Measurements from ENCODE around the gene SLC47A1.
"Not testable (repeated sequence)": the region's sequence is repeated elsewhere in the genome, so short reads cannot be mapped to it uniquely, and the experiment has no call there.

SLC47A1 gene

GRCh38 chr17:19533718-19534561 lies at the start of gene SLC47A1:
Gene SLC47A1, plus strand, starts transcription at chr17:19533854. Its CDS starts 86 bp downstream, at chr17:19533940.
- peak in 1 of 2 donors; percentile 15 for DNase-seq (ENCODE audit: low read depth in 2 of 2)

- no peak for DNase-seq (ENCODE audit: low read depth in 2 of 2)
Measured at GRCh38 chr17:19485800-19486340, 47.8 kb upstream of the SLC47A1 start.

GRCh38 chr17:19486351-19487023 lies 47.2 kb upstream of the SLC47A1 start:
- DNase-seq (ENCODE audit: low read depth in 2 of 2) = no peak

- no peak for DNase-seq (ENCODE audit: low read depth in 2 of 2)
Measured at GRCh38 chr17:19487024-19487600, 46.5 kb upstream of the SLC47A1 start.

GRCh38 chr17:19492141-19492540 lies 41.5 kb upstream of the SLC47A1 start:
- DNase-seq (ENCODE audit: low read depth in 2 of 2) = no peak

- DNase-seq (ENCODE audit: low read depth in 2 of 2) = no peak
Measured at GRCh38 chr17:19494961-19495806, 38.5 kb upstream of the SLC47A1 start.

DNA sequence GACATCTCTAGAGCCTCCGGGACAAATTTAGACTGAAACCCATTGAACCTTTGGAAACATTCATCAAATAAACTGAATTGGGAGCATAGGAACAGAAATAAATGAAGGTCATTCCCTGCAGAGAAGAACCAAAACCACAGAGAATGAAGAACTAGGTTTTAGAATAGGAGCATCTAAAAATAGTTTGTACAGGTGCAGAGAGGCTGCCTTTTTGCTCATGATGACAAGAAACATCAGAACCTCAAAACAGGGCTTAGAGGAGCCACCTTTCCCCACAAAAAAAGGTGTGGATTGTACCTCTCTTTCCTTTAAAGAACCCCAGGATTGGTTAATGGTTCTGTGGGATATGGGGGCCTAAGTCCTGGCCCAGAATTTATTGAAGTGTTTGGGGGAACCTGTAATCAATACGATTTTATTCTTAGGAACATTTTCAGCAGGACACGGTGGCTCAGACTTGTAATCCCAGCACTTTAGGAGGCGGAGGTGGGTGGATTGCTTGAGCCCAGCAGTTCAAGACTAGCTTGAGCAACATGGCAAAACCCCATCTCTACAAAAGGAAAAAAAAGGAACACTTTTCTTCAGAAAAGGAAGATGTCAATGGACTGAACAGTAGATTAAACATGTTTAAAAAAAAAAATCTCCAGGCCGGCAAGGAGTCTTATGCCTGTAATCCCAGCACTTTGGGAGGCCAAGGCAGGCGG lies 37.7 kb upstream of the SLC47A1 start:
- no peak for DNase-seq (ENCODE audit: low read depth in 2 of 2)

- DNase-seq (ENCODE audit: low read depth in 2 of 2) = no peak
Measured at GRCh38 chr17:19497624-19498023, 36.0 kb upstream of the SLC47A1 start.

DNA sequence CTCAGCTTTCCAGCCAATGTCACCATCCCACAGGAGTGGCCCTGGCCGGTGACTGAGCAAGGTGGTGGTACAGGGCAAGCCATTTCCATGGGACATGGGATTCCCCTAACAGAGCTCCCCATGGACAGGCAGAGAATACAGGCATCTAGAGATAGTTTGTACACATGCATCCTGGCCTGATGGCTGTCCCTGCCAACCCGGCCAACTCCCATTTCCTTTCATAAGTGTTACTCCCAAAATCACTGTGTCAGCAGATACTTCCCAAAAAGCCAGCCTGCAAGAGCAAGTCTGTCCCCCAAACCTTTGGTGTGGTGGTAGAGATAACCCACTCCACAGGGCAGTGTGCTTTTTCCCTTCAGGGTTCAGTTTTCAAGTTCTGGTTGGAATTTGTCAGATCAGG lies 32.4 kb upstream of the SLC47A1 start:
- DNase-seq (ENCODE audit: low read depth in 2 of 2) = no peak

GRCh38 chr17:19502517-19502916 lies 31.1 kb upstream of the SLC47A1 start:
- DNase-seq (ENCODE audit: low read depth in 2 of 2) = peak; percentile 10 to 24

DNA sequence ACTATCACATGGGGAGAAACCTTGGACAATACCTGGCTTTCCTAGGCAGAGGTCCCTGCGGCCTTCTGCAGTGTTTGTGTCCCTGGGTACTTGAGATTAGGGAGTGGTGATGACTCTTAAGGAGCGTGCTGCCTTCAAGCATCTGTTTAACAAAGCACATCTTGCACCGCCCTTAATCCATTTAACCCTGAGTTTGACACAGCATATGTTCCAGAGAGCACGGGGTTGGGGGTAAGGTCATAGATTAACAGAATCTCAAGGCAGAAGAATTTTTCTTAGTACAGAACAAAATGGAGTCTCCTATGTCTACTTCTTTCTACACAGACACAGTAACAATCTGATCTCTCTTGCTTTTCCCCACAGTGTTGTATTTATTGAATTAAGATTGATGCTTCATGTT lies 28.1 kb upstream of the SLC47A1 start:
- DNase-seq (ENCODE audit: low read depth in 2 of 2) = not testable (repeated sequence)

- peak; percentile 63 to 78 for DNase-seq (ENCODE audit: low read depth in 2 of 2)
Measured at GRCh38 chr17:19507775-19508576, 25.7 kb upstream of the SLC47A1 start.

DNA sequence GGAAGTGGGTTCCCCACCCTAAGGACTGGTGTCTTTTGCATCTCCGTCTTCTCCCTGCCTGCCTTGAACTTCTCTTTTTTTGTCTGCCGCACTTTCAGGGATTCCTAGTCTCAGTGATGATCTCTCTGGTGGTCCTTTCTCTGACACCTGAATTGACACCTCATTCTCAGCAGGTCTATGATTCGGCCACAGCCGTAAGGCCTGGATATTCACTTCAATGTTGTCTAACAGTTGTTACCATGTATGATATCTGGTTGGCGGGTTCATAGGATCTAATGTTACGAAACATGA lies 25.1 kb upstream of the SLC47A1 start:
- no peak for DNase-seq (ENCODE audit: low read depth in 2 of 2)

GRCh38 chr17:19509281-19509852 lies 24.3 kb upstream of the SLC47A1 start:
- not testable (repeated sequence) for DNase-seq (ENCODE audit: low read depth in 2 of 2)

DNA sequence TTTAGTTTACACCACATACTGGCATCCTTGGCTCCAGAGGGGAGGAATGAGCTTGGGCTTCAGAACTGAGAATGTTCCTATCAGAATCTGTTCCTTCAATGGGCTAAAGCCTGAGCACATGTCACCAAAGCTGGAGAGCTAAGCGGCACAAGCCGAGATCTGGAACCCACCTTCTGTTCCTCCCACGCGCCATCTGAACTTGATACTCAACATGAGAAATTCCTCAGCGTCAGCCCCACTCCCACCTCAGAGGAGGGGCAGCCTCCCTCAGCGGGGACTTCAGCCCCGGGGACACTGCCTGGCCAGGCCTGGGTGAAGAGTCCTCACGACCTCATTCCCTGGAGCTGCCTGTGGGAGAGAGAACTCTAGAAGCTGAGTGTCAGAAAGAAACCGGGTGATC lies 22.8 kb upstream of the SLC47A1 start:
- DNase-seq (ENCODE audit: low read depth in 2 of 2) = no peak

GRCh38 chr17:19513897-19514488 lies 19.7 kb upstream of the SLC47A1 start:
- DNase-seq (ENCODE audit: low read depth in 2 of 2) = peak; percentile 56 to 60

DNA sequence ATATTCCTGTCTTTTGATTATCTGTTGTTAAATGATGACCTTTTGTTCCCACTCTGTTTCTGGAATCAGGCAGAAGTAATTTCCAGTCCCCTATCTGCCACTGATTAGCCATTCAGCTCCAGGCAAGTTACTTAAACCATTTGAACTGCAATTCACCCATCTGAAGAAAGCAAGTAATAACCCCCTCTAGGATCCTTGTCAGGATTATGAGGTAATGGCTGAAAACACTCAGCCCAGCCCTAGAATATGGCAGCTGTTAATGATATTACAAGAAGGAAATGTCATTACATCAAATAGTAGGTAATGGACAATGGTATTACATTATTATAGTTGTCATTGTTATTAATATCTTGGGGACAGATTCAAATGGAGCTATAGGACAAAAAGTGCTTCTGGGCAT lies 16.0 kb upstream of the SLC47A1 start:
- DNase-seq (ENCODE audit: low read depth in 2 of 2) = no peak

DNA sequence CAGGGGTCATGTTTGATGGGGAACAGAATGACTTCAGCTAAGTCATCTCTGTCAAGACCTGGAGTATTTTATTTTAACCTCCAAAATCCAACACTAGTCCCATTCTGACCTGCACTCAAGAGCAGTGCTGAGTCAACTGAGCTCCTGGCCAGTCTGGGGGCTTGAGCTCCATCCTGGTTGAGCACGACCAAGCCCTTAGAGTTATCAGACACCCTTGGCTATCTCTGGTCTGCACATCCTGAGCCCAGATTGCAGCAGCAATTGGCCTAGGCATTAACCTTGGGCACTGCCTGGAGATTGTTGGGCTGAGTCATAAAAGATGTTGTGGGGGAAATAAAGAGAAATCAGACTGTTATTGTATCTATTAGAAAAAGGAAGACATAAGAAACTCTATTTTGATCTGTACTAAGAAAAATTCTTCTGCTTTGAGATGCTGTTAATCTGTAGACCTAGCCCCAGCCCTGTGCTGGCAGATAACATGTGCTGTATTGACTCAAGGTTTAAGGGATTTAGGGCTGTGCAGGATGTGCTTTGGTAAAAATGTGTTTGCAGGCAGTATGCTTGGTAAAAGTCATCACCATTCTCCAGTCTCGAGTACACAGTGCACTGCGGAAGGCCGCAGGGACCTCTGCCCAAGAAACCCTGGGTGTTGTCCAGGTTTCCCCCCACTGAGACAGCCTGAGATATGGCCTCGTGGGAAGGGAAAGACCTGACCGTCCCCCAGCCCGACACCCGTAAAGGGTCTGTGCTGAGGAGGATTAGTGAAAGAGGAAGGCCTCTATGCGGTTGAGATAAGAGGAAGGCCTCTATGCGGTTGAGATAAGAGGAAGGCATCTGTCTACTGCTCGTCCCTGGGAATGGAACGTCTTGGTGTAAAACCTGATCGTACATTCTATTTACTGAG lies 14.0 kb upstream of the SLC47A1 start:
- not testable (repeated sequence) for DNase-seq (ENCODE audit: low read depth in 2 of 2)
